HG02763 (cell line): Measurements from ENCODE around the gene DDRGK1.
"Not testable (repeated sequence)": the region's sequence is repeated elsewhere in the genome, so short reads cannot be mapped to it uniquely, and the experiment has no call there.

ENCODE experiments used
- ATAC-seq: cut with Tn5 transposase; IDR thresholded peaks from one replicate; pipeline ENCODE4 v1.9.1; 2021; ENCODE audit warnings: mild to moderate bottlenecking, moderate library complexity; ENCODE audit not compliant: unreplicated experiment

DDRGK1 gene

DNA sequence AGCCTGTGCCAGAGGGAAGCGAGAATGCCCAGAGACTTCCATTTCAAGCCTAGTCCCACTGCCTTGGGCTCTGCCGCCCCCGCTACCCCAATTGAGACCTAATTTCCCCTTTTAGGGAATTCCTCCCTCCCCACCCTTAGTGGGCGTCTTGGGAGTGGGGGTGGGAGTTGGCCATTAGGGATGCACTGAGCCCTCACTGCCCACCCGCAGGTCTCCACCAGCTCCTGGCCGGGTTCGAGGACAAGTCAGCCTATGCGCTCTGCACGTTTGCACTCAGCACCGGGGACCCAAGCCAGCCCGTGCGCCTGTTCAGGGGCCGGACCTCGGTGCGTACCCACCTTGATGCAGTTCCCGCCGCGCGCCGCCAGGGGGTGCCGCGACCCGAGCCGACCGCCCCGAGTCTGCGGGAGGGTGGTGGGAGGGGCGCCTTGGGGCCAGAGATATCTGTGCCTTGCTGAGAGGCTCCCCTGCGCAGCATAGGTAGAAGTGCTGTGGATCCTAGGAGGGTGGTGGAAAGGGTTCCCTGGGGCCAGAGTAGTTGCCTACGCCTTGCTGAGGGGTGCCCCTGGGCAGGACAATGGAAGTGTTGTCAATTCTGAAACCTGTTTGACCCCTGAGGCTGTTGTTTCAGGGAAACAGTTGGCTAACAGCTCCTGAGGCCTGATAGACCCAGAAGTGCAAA is 14.0 kb upstream of the DDRGK1 start:
- ATAC-seq, result peak; percentile 57

- not testable (repeated sequence) for ATAC-seq
Measured at GRCh38 chr20:3215359-3215917, 11.0 kb upstream of the DDRGK1 start.

- ATAC-seq, result no peak
Measured at GRCh38 chr20:3213226-3213625, 8.7 kb upstream of the DDRGK1 start.

DNA sequence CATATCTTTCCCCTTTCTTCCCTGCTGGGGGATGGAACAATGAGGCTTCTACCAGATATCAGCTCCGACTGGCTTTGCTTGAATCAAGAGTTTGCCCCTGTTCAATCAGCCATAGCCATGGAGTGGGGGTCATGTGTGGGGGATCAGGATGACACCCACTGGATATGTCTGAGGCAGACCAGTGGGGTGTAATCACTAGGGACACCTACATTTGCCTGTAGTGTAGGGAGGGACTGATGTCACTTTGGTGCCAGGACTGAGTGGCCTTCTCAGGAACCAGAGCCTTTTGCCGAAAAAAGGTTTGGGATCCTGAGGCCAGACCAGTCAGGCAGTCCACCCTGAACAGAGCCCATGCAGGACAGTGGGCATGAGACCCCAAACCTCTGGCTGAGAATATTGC is 5.9 kb upstream of the DDRGK1 start:
- no peak for ATAC-seq

GRCh38 chr20:3209946-3210317 is 5.5 kb upstream of the DDRGK1 start:
- ATAC-seq, result no peak

GRCh38 chr20:3209257-3209945 is 4.9 kb upstream of the DDRGK1 start, which contains the start of gene ITPA:
ITPA (plus strand) TSS chr20:3209498; CDS start chr20:3209552, 54 bp downstream.
- peak; percentile 54 for ATAC-seq

GRCh38 chr20:3208786-3209256 is 4.3 kb upstream of the DDRGK1 start:
- no peak for ATAC-seq

DNA sequence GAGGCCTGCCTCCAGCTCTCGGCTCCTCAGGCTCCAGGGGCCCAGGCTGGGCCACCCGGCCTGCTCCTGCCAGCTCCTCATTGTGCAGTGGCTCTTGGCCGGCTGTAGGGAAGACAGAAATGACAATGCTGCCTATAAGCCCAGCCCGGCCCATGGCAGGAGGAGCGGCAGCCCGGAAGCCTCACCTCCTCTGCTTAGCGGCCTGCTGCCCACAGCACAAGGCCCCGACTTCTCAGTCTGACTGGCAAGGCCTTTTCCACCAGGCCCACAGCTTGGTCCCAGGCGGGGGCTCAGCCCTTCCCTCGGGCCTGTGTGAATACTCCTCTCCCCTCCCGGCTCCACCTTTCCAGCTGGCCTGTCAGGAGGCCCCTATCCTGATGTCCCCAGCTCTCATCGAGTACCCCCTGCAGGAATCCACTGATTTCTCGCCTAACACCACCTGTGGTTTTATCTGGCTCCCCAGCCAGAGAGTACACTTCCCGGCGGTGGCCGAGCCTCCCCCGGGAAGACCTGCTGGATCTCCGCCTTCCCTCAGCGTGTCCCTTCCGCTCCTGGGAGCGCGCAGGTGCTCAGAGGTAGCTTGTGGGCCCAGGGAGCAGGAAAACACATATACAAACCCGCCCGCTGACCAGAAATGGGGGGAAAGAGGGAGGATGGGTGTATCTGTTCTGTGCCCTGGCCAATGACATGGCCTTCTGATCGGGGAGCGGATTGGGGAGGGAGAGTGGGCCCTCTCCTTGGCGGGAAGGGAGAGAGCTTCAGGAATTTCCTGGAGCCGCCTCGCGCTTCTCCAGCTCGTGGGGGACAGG is 963 bp downstream of the DDRGK1 start:
- ATAC-seq, result no peak

- no peak for ATAC-seq
Measured at GRCh38 chr20:3202965-3203314, 1.5 kb downstream of the DDRGK1 start.

DNA sequence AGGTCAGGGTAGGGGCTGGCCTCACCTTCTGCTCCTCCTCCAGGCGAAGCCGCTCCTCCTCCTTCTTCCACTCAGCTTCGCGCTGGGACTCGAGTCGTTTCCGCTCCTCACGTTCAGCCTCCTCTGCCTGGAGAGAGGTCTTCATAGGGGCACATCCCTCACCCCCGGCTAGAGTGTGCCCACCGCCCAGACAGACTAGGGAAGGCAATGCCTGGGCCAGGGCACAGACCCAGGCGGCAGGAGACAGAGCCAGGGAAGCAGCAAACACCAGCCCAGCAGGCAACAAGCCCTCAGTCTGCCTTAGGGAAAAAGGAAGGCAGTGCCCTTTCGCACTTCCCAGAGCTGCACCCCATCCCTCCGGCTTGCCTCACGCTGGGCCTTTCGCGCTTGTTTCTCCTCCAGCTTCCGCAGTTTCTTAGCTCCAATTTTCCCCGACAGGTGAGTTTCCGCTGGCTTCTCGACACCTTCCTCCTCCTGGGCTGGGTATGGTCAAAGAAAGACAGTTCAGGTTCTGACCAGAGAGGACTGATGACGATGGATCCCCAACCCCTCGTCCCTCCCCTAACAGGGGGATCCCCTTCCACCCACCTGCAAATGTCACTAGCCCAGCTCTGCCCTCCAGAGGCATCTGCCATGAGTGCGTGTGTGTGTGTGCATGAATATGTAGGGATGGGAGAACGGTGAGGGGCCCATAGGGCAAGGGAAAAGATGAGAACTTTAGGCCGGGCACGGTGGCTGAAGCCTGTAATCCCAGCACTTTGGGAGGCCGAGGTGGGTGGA is 4.3 kb downstream of the DDRGK1 start:
- ATAC-seq, result no peak

DNA sequence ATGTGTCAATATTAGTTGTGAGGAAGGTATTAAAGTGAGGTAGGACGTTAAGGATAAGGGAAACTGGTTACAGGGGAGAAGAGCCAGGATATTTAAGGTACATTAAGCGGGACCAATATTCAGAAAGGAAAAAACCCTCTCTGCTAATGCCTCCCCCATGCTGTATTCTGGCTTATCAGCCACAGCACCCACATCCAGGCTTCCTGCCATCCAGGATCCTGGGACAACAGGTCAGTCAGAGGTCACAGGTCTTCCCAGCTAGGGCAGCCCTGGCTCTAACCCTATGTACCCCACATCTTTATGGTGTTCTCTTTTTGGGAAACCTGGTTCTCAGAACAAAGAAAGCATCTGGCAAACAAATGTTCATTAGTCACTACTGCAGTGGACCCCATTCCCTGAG is 5.3 kb downstream of the DDRGK1 start:
- ATAC-seq, result no peak

DNA sequence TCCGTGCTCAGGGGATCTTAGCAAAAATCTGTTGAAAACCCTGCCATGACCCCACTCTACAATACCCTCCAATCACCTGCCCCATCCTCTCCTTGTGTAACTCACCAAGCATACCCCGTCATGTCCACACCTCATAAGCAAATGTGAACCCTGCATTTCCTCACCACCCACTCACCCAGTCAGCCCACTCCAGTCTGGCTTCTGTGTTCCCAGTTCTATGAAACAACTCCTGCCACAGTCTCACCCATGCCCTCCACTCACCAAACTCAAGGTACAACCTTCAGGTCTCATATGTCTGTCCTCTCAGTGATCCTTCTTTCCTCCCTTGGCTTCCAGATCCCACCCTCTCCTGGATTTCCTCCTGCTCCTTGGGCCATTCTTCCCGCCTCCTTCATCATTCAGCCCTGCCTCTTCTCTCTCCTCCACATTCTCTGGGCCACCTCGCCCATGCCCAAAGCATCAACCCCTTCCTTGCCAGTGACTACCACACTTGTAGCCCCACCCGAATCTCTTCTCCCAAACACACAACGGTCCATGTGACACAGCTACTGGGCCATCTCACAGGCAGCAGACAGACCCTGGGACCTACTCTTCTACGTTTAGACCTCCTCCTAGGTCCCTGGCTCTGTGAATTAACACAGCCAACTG is 8.8 kb downstream of the DDRGK1 start:
- ATAC-seq, result no peak

DNA sequence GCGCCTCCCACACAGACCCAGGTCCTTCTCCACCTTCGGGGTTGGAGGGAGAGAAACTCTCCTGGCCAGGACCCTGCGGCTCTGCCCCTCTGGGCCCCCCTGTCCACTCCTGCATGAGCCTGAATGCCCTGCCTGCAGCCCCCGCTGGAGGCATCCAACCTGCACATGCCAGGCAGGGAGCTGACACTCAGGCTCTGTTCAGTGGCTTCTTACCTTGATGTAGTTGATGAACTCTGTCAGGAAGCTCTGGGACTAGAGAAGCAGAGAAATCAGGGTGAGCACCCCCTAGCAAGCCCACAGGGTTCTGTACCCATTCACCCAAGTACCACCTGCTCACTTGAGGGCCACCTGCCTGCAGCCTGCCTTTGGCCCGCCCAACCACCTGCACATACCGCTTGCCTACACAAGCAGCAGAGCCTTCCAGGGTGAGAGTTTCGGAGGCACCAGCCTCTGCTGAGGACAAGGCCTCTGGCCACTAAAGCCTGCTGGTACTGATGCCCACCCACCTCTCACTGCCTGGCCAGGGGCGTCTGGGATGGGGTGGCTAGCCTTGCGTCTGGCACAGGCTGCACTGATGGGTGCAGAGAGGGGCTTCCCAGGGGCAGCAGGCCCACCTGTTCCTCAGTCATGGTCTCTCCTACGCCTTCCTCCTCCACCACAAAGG is 9.7 kb downstream of the DDRGK1 start:
- ATAC-seq, result no peak

GRCh38 chr20:3193806-3194616 is 10.5 kb downstream of the DDRGK1 start:
- ATAC-seq, result no peak

DNA sequence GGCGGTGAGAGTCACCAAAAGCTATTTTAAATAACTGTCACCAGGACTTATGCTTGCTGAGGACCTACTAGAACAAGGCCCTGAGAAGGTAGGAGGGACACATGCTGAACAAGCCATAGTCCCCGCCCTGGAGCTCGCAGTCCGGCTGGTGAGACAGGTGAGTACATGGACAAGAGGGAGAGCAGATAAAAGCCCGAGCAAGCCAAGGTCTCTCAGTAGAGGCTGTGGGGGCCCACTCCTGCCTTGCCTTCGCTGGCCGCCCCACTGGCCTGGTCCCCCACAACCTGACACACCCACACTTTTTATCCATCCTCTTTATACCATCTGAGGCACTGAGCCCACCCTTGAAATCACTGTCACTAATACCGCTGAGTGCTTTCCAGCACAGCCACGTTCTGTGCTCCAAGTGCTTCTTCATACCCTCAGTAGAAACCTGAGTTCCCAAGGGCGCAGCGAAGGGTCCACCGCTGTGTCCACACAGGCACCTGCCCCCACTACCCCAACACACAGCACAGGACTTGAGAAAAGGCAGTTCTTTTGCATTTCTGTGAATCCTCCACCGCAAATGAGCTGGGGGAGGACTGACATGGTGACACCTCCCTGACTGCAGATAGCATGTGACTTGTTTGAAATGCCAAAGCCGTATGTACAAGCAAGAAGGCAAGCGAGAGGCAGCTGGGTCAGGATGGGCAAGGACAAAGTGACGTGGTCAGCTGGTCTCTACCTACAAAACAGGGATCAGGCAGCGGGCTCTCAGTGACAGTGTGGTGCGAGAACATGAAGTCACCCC is 12.1 kb downstream of the DDRGK1 start:
- no peak for ATAC-seq

- ATAC-seq, result no peak
Measured at GRCh38 chr20:3190681-3191111, 13.8 kb downstream of the DDRGK1 start.

DNA sequence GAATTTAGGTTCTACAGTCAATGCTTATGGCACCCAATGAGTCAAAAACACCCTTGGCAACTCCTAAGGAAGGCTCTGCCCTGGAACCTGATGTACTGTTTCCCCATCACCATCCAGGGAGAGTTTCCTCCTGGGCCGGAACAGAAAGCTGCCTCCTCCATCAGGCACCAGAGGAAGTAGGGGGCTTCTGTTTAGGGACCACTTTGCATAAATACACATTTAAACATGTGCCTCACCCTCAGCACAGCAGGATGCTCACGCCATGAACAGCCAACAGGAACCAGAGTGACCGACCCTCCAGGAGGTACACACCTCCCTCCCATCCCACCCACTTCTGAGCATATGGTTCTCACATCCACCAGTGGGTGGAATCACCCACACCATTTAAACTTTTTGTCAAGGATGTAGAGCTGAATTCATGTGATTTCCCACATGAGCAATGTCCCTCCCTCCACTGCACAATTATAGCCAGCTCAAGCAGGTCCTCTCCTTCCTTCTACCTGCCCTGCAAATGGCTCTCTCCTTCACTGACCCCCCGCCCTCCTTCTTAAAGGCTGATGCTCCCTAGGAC is 14.8 kb downstream of the DDRGK1 start:
- ATAC-seq, result no peak
